K562 (cell line): ENCODE measurements around the gene ORAI1. TPM values are rescaled to one million over a fixed set of nuclear protein-coding genes. Genes with fewer than 3 reads are reported as not detected.

Source experiments
- ADNP ChIP-seq: fragments of 200-800 bp; sonication (Bioruptor generic); IDR thresholded peaks from 2 replicates; pipeline ENCODE4 v1.6.1; 2016; ENCODE audit warnings: missing genetic modification characterization, missing compliant biosample characterization
- CHAMP1 ChIP-seq: fragments of 450-650 bp; IDR thresholded peaks from 2 replicates; pipeline ENCODE4 v1.6.1; 2016; ENCODE audit warnings: mild to moderate bottlenecking
- ELF1 ChIP-seq: fragments of 200-800 bp; sonication (Bioruptor generic); IDR thresholded peaks from 2 replicates; pipeline ENCODE4 v1.6.1; 2016; ENCODE audit warnings: missing genetic modification characterization, missing compliant biosample characterization
- NFIC ChIP-seq: fragments of 450-650 bp; IDR thresholded peaks from 2 replicates; pipeline ENCODE4 v1.6.1; 2017; ENCODE audit warnings: mild to moderate bottlenecking, inconsistent platforms
- NKRF ChIP-seq: fragments of 450-650 bp; IDR thresholded peaks from 2 replicates; pipeline ENCODE4 v1.6.1; 2016; ENCODE audit warnings: borderline replicate concordance
- RBFOX2 ChIP-seq: fragments of 200-400 bp; formaldehyde crosslinking; IDR thresholded peaks from 2 replicates; pipeline ENCODE4 v1.6.1; 2017; ENCODE audit warnings: low read depth, mild to moderate bottlenecking, low read length, moderate library complexity
- ZBTB7A ChIP-seq: IDR thresholded peaks from 2 replicates; pipeline ENCODE4 v1.6.1; 2011; ENCODE audit warnings: low read depth, mild to moderate bottlenecking, low read length, moderate library complexity, borderline replicate concordance; ENCODE audit not compliant: control insufficient read depth
- ZNF584 ChIP-seq: fragments of 200-800 bp; sonication (Bioruptor generic); IDR thresholded peaks from 2 replicates; pipeline ENCODE4 v1.6.1; 2016; ENCODE audit warnings: low read depth, mild to moderate bottlenecking, missing genetic modification characterization, missing compliant biosample characterization
- polyA plus RNA-seq, 8 experiments: library from polyadenylated mRNA; depleted of rRNA in 4 of 8; stranded (reverse) in 5 of 8; unstranded in 3 of 8; fragments of >200 nt; fragmentation: Nextera tagmentation in 2 of 8; fragmentation: Illumina TruSeq in 1 of 8; extraction: Ambion mirVana in 2 of 8; extraction: Trizol in 1 of 8; gene quantifications; 2 replicates each; pipeline versions ENCODE4 v1.2.1 to v1.2.3, GENCODE V29; 2011 to 2014; ENCODE audit warnings: inconsistent platforms in 1 of 8, missing spikeins in 1 of 8
- total RNA-seq, 7 experiments: library from RNA; depleted of rRNA in 6 of 7; stranded (reverse); fragments of >200 nt in 6 of 7; fragmentation: Illumina TruSeq in 2 of 7; extraction: Trizol in 2 of 7; gene quantifications; 2 replicates each; pipeline versions ENCODE4 v1.2.1 to v1.2.3, GENCODE V29; 2011 to 2021; ENCODE audit warnings: low replicate concordance in 1 of 7
- TF ChIP-seq, protein P1 (sequence below), 3 experiments: fragments of 200-800 bp in 1 of 3; fragments of 250-450 bp in 1 of 3; fragments of 450-650 bp in 1 of 3; sonication (Bioruptor Pico) in 1 of 3; sonication (Bioruptor generic) in 1 of 3; formaldehyde crosslinking in 1 of 3; IDR thresholded peaks; 2 replicates each; pipeline versions ENCODE4 v1.6.1 to v1.8.0; 2016 to 2022; ENCODE audit warnings: mild to moderate bottlenecking in 2 of 3, missing genetic modification characterization in 2 of 3, missing compliant biosample characterization in 1 of 3, moderate library complexity in 1 of 3
- TF ChIP-seq, protein P2 (sequence below), 2 experiments: IDR thresholded peaks; 2 replicates each; pipeline ENCODE4 v1.6.1; 2012; ENCODE audit warnings: improper control_type of control experiment in 2 of 2, low read depth in 2 of 2, low read length in 2 of 2, borderline replicate concordance in 1 of 2
- TF ChIP-seq, protein P3 (sequence below), 2 experiments: fragments of 450-650 bp; conservative IDR thresholded peaks; 2 replicates each; pipeline ENCODE4 v1.6.1; 2017; ENCODE audit warnings: mild to moderate bottlenecking in 2 of 2, moderate library complexity in 2 of 2

Gene ORAI1
- total and polyA plus RNA-seq, 9 of the 15 experiments (the other 6 are each of a cell fraction or from before 2014, with no cell fraction given), result 2.6 to 23.8 (median 9.3) TPM

GRCh38 chr12:121626853-121627640 lies 717 bp downstream of the ORAI1 start (continued):
- TF ChIP-seq, protein P1, sequence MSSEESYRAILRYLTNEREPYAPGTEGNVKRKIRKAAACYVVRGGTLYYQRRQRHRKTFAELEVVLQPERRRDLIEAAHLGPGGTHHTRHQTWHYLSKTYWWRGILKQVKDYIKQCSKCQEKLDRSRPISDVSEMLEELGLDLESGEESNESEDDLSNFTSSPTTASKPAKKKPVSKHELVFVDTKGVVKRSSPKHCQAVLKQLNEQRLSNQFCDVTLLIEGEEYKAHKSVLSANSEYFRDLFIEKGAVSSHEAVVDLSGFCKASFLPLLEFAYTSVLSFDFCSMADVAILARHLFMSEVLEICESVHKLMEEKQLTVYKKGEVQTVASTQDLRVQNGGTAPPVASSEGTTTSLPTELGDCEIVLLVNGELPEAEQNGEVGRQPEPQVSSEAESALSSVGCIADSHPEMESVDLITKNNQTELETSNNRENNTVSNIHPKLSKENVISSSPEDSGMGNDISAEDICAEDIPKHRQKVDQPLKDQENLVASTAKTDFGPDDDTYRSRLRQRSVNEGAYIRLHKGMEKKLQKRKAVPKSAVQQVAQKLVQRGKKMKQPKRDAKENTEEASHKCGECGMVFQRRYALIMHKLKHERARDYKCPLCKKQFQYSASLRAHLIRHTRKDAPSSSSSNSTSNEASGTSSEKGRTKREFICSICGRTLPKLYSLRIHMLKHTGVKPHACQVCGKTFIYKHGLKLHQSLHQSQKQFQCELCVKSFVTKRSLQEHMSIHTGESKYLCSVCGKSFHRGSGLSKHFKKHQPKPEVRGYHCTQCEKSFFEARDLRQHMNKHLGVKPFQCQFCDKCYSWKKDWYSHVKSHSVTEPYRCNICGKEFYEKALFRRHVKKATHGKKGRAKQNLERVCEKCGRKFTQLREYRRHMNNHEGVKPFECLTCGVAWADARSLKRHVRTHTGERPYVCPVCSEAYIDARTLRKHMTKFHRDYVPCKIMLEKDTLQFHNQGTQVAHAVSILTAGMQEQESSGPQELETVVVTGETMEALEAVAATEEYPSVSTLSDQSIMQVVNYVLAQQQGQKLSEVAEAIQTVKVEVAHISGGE (CRISPR knock-in tag; IDR thresholded peaks at IDR 0.05), result peak in 1 of 3 experiments; percentile 72; a peak in 2 of 6 replicates
- TF ChIP-seq, protein P2, sequence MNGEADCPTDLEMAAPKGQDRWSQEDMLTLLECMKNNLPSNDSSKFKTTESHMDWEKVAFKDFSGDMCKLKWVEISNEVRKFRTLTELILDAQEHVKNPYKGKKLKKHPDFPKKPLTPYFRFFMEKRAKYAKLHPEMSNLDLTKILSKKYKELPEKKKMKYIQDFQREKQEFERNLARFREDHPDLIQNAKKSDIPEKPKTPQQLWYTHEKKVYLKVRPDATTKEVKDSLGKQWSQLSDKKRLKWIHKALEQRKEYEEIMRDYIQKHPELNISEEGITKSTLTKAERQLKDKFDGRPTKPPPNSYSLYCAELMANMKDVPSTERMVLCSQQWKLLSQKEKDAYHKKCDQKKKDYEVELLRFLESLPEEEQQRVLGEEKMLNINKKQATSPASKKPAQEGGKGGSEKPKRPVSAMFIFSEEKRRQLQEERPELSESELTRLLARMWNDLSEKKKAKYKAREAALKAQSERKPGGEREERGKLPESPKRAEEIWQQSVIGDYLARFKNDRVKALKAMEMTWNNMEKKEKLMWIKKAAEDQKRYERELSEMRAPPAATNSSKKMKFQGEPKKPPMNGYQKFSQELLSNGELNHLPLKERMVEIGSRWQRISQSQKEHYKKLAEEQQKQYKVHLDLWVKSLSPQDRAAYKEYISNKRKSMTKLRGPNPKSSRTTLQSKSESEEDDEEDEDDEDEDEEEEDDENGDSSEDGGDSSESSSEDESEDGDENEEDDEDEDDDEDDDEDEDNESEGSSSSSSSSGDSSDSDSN (IDR thresholded peaks at IDR 0.05; ENCODE audit: borderline replicate concordance in 1 of 2, low read depth in 2 of 2, low read length in 2 of 2), result peak; percentile 7 to 53; a peak in 2 of 4 replicates
- TF ChIP-seq ELF1 (tag) (peak; percentile 44; the same call in 1 of the 2 replicates), NFIC (0 out of 2 replicates have a peak, but pooled peaks have one; percentile 22), NKRF (peak; percentile 54), ADNP (tag) (peak; percentile 21; the same call in 1 of the 2 replicates), ZBTB7A (peak; percentile 64; the same call in 1 of the 2 replicates), ZNF584 (peak; percentile 61; the same call in 1 of the 2 replicates), RBFOX2 (peak; percentile 61), CHAMP1 (no peak)
- TF ChIP-seq, protein P3, sequence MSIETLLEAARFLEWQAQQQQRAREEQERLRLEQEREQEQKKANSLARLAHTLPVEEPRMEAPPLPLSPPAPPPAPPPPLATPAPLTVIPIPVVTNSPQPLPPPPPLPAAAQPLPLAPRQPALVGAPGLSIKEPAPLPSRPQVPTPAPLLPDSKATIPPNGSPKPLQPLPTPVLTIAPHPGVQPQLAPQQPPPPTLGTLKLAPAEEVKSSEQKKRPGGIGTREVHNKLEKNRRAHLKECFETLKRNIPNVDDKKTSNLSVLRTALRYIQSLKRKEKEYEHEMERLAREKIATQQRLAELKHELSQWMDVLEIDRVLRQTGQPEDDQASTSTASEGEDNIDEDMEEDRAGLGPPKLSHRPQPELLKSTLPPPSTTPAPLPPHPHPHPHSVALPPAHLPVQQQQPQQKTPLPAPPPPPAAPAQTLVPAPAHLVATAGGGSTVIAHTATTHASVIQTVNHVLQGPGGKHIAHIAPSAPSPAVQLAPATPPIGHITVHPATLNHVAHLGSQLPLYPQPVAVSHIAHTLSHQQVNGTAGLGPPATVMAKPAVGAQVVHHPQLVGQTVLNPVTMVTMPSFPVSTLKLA (conservative IDR thresholded peaks at IDR 0.05), result peak in 1 of 2 experiments; percentile 55; a peak in 2 of 4 replicates
